Activated CD4-positive, alpha-beta T cell treated with anti-CD3 and anti-CD28 coated beads, Interleukin-2, Interleukin-4, amounts not matched to agents 100 ng/mL and 50 ng/mL, durations not matched to agents 16 hours and 8 hours (primary cell): ENCODE measurements around the gene KIFC1.
A peak's percentile ranks its signal among the peaks of the same experiment; 100 is the strongest.

Source experiments
- DNase-seq: peaks from one replicate; pipeline ENCODE4 v3.0.0-alpha.2; 2020; ENCODE audit warnings: low spot score

The KIFC1 gene

GRCh38 chr6:33426590-33427511 is 35.2 kb downstream of the KIFC1 start:
- DNase-seq = no peak

GRCh38 chr6:33427585-33428223 is 36.1 kb downstream of the KIFC1 start:
- no peak for DNase-seq

GRCh38 chr6:33428224-33428965 is 36.8 kb downstream of the KIFC1 start:
- DNase-seq = no peak

DNA sequence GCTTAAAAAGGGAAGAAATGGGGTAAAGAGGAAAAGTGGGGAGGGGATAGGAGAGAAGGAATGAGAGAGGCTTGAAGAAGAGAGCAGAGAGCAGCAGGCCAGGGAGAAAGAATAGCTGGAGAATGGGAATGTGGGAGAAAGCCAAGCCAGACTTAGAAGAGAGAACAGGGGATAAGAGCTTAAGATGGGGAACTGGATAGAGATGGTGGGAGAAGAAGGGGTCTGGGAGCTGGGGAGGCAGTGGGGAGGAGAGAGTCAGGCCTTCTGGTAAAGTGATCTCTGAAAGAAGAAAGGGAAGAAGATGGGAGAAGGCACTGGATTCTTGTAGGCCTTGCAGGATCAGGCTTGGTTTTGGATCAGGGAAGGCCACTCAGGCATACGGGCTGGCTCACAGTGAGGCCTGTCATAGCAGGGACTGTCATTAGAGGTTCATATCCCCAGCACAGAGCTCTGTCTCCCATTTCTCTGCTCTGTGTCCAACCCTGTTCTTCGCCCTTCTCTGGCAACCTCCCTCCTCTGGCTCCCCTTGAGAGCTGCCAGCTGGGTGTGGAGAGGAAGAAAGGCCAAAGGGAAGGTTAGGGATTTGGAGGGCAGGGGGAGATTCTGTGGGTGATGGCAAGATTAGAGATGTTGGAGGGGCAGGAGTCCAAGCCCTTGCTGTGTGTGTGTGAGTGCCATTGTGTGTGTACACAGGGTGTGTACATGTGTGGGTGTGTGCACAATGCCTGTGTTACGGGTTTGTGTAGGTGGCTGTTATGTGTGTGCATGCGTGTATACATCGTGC is 37.5 kb downstream of the KIFC1 start:
- DNase-seq = no peak

DNA sequence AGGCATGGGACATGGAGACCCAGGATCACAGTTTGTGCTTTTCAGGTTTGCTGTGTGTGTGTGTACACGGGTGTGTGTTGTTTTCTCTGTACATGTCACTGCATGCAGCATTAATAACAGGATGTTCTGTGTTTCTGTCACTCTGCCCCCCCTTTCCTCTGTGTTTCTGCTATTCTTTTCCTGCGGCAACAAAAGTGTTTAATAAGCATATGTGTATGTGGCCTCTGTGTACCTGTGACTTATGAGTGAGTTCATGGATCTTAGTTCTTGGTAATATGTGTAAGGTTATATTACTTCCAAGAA is 38.1 kb downstream of the KIFC1 start:
- DNase-seq = no peak

DNA sequence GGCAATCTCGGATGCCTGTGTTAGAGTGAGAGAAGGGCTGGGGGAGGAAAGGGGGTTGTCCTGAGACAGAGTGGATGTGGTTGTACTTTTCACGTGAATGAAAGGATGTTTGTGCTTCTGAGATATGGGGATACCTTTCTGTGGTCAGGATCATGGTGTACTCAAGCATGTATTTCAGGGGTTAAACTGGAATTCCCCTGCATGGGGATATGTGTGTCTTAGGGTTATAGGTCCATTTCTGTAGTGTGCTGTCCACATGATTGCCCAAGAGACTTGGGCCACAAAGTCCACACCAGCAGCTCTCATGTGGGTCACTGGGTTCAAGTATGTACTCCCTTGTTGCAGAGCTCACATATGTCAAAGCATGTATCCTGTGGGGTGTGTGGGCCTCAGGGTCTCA is 38.7 kb downstream of the KIFC1 start:
- DNase-seq = no peak

DNA sequence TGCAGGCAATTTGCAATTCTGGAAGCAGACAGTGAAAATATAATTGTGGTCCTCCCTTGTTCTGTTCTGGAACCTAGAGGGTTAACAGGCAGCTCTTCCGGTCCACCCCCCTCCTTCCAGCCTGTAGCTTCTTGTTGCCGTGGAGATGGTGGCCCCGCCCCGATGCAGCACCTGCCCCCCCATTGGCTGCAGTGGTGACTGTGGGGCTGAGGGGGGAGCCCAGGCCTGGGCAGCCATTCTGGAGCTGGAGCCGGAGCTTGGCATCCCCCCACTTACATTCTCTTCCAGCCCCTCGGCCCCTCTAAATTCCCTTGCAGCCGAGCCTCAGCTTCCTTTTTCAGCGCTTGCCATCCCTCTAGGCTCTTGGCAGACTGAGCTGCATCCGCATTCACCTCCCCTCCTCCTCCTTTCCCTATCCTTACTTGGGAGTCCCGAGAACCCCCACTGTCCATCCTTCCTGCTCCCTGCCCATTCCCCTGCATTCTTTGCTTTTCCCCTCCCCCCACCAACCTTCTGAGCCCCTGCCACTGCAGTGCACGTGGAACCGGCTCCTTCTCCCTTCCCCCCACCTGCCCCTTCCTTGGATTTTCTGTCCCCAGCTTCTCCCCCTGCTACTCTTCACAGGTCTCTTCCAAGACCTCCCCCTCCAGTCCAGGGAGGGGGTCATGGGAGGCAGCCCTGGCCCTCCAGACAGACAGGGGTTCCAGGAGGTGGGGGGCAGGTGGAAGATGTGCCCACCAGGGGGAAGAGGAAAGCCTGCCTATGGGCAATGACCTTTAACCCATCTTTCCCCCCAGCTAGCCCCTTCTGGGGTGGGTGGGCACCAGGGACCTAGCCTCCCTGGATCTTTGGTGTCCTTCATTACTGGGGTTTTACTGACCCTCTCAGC is 39.6 kb downstream of the KIFC1 start:
- DNase-seq = peak; percentile 77

DNA sequence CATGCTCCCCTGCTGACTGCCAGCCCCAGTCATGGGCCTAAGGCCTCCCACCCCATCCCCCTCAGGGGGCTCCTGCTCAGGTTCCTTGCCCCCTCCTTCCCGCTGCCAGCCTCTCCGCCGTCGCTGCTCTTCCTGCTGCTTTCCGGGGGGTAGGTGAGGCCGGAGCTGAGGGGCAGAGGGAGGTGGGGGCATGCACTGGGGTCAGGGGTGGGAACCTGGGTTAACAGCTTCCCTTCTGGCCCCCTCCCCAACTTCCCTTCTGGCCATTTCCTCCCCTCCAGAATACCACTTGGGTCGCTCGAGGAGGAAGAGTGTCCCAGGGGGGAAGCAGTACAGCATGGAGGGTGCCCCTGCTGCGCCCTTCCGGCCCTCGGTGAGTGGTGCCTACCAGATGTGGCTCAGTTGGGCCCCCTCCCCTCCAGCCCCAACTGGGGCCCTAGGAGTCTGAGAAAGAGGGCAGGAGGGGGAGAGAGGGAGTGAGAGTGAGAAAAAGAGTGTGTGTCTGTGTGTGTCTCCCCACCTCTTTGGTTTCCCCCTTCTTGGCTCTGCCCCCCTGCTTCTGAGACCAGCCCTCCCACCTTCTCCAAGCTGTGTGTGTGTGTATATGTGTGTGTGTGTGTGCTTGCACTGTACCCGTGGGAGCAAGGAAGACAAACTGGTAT is 40.4 kb downstream of the KIFC1 start:
- DNase-seq = no peak

DNA sequence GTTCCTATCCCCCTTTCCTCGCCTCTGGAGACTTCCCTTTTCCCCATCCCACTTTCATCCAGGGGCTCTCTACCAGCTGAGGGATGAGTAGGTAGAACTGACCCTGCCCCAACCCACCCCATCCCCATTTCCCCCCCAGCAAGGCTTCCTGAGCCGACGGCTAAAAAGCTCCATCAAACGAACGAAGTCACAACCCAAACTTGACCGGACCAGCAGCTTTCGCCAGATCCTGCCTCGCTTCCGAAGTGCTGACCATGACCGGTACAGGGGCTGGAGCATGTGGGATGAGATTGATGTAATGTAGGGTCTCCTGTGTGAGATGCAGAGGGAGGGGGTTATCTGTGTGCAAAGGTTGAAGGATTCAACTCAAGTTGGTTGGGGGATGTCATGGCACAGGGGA is 40.9 kb downstream of the KIFC1 start:
- no peak for DNase-seq

GRCh38 chr6:33433001-33433543 is 41.4 kb downstream of the KIFC1 start:
- DNase-seq = no peak

DNA sequence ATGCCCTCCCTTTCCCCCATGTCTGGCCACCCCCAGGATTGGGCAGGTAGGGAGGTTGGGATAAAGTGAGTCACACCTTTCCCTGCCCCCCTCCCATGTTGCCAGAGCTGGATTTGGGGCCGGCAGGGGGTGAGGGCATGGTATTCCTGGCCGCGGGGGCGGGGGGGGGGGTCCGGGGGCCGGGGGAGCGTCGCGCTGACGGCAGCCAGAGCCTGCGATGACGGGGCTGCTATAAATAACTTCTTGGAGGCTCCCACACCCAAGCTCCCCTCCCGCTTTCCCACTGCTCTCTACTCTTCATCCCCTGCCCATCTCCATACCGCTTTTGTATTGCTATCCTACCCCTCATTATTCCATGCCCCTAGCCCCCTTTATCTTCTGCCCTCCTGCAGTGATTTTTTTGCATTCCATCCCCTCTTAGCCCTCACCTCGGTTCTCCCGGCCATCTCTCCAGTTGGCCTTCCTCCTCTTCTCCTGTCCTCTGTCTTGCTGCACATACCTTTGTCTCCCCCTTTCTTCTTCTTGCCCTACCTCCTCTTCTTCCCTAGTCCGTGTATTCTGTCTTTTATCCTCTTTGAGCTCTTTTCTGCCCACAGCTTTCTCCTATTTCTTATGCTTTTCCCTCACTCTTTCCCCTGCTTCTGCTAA is 42.0 kb downstream of the KIFC1 start:
- DNase-seq = no peak

GRCh38 chr6:33434961-33435360 is 43.3 kb downstream of the KIFC1 start:
- no peak for DNase-seq

DNA sequence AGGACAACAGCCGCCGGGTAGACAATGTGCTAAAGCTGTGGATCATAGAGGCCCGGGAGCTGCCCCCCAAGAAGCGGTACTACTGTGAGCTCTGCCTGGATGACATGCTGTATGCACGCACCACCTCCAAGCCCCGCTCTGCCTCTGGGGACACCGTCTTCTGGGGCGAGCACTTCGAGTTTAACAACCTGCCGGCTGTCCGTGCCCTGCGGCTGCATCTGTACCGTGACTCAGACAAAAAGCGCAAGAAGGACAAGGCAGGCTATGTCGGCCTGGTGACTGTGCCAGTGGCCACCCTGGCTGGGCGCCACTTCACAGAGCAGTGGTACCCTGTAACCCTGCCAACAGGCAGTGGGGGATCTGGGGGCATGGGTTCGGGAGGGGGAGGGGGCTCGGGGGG is 46.0 kb downstream of the KIFC1 start:
- no peak for DNase-seq

- DNase-seq = no peak
Observed at GRCh38 chr6:33438978-33439594, 47.5 kb downstream of the KIFC1 start.

DNA sequence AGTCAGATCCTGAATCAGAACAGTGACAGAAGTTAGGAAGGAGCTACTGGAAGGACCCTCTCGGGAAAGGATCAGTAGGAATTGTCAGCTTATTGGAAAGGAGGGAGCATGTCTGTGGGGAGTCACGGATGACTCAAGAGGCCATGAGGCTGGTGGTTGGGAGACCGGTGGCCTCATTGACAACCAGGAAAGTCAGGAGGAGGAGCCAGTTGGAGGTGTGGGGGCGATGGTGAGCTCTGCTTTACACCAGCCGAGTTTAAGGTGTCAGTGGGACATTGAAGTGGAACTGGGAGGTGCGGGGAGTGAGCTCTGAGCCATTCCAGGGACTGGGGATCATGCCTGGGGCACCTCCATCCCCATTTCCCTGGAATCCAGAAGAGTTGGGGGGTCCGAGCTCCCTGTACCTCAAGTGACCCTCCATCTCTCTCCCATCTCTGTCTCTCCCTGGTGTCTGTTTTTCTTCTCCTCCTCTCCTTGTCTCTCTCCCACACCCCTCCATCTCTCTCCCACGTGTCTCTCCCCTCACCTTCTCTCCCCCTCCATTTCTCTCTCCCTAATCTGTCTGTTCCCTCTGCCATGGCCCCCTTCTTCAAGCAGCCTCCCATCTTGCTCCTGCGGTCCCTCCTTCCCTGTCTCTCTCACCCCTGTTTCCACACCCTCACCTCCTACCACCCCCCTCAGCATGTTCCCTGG is 48.5 kb downstream of the KIFC1 start:
- DNase-seq = no peak

DNA sequence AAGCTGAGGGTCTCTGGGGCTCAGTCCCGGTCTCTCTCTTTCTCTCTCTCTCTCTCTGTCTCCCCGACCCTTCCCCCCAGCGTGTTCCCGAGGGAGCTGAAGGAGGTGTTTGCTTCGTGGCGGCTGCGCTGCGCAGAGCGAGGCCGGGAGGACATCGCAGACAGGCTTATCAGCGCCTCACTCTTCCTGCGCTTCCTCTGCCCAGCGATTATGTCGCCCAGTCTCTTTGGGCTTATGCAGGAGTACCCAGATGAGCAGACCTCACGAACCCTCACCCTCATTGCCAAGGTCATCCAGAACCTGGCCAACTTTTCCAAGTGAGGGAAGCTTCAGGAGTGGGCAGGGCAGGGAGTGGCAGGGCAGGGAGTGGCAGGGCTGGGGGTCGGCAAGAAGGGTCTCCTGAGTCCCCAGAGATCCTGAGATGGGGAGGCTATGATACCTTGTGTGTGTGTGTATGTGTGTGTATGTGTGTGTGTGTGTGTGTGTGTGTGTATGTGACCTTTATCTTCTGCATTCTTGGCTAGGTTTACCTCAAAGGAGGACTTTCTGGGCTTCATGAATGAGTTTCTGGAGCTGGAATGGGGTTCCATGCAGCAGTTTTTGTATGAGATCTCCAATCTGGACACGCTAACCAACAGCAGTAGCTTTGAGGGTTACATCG is 49.2 kb downstream of the KIFC1 start:
- no peak for DNase-seq

DNA sequence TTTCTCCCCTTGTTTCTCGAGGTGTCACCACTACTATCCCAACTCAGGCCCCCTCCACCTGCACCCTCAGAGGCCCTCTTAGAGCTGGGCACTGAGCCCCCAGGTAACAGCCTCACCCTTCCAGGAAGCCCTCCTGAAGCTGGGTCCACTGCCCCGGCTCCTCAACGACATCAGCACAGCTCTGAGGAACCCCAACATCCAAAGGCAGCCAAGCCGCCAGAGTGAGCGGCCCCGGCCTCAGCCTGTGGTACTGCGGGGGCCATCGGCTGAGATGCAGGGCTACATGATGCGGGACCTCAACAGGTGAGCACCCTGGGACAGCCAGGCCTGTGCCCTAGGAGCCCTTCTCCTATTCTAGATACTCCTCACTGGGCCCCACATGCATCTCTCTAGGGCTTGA is 49.8 kb downstream of the KIFC1 start:
- no peak for DNase-seq

GRCh38 chr6:33442283-33442682 is 50.7 kb downstream of the KIFC1 start:
- DNase-seq = no peak
